ENCODE results near the gene RHOH.

Gene RHOH

DNA sequence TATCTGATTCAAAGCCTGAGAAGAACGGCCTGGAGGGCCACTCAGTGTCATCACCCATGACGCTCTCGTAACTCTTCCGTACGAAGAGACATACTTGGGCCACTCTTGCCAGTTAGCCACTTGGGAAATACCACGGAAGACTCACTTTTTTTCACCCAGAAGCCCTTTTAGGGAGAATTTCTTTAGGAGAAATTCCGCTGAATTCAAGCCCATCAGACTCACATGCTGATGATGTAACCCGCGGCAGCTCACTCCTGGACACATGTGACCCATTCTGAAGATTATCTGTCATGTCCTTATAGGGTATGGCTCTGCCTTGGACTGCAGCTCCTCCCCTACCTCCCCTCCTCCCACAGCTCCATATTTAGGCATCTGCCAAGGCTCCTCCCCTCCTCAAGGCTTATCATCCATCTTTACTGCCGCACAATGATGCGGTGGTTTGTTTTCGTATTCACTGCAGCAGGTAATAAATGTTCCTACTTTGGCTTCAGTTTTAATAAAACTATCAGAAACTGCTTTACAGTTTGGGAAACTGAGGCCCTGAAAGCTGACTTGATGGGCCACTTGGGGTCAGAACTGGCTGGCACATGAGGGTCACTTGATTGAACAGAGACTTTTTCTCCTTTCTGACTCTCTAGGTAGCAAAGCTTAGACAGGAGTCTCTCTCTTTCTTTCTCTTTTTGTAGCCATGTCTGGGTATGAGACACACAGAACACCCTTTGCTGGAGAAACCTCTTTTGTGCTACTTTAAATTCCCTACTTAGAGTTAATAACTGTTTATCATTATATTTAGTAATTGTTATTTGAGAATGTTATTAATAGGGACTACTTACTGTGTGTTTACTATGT is 42.1 kb downstream of the RHOH start:
- peak; percentile 91 for DNase-seq

GRCh38 chr4:40240040-40240653 is 43.3 kb downstream of the RHOH start:
- no peak for DNase-seq

GRCh38 chr4:40241026-40241425 is 44.2 kb downstream of the RHOH start:
- no peak for DNase-seq

GRCh38 chr4:40241941-40242340 is 45.1 kb downstream of the RHOH start:
- DNase-seq = no peak

DNA sequence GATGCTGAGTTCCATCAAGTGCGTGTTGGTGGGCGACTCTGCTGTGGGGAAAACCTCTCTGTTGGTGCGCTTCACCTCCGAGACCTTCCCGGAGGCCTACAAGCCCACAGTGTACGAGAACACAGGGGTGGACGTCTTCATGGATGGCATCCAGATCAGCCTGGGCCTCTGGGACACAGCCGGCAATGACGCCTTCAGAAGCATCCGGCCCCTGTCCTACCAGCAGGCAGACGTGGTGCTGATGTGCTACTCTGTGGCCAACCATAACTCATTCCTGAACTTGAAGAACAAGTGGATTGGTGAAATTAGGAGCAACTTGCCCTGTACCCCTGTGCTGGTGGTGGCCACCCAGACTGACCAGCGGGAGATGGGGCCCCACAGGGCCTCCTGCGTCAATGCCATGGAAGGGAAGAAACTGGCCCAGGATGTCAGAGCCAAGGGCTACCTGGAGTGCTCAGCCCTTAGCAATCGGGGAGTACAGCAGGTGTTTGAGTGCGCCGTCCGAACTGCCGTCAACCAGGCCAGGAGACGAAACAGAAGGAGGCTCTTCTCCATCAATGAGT is 46.6 kb downstream of the RHOH start:
- no peak for DNase-seq

- DNase-seq = no peak
Measured at GRCh38 chr4:40244606-40245005, 47.8 kb downstream of the RHOH start.

GRCh38 chr4:40245550-40245949 is 48.7 kb downstream of the RHOH start:
- DNase-seq = no peak

DNA sequence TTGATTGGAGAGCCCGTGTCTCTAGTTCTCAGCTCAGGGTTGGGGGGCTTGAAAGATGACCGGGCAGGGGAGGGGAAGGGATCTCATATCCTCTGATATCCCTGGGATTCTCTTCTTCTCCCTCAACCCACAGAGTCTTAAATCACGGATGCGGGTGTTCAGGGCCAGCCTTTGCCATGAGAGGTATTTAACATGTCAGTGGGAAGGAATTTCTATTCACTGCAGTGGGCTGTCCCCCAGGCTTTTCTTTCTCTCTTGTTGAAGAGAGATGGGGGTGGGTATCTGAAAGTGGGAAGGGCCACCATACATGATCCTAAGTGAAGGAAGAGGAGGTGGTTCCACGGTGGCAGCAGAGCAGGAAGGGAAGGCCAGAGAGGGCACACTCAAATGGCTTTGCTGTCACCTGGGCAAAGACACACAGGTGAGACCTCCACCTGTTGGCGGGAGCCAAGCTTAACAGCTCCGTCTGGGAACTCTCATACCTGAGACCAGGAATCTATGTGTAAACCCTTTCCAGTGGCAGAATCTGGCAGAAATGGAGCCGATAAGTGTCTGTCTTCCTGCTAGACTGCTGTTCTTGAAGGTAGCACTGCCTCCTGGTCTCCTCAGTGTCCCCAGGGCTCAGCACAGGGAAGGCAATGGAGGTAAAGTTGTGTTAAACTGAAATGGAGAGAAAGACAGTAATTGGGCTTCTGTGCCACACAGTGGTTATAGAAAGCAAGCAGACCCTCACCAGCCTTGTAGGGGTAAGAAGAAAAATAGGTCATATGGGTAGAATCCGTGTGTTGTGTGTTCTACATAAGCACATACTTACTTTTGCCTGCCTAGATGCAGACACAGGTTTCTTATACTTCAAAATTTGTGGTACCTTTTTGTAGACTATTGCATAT is 49.4 kb downstream of the RHOH start:
- no peak for DNase-seq

DNA sequence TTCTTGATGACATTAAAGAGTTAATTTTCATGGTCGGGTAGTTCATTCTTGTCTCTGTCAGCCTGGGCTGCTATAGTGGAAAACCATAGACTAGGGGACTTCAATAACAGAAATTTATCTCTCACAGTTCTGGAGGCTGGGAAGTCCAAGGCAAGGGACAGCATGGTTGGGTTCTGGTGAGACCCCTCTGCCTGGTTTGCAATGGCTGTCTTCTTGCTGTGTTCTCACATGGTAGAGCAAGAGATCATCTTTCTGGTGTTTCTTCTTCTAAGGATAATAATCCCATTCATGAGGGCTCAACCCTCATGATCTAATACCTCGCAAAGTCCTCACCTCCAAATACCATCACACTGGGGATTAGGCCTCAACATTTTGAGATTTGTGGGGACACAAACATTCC is 50.1 kb downstream of the RHOH start:
- DNase-seq = no peak

- peak; percentile 64 for DNase-seq
Measured at GRCh38 chr4:40247350-40247749, 50.5 kb downstream of the RHOH start.

GRCh38 chr4:40251366-40251765 is 54.5 kb downstream of the RHOH start:
- peak; percentile 88 for DNase-seq

DNA sequence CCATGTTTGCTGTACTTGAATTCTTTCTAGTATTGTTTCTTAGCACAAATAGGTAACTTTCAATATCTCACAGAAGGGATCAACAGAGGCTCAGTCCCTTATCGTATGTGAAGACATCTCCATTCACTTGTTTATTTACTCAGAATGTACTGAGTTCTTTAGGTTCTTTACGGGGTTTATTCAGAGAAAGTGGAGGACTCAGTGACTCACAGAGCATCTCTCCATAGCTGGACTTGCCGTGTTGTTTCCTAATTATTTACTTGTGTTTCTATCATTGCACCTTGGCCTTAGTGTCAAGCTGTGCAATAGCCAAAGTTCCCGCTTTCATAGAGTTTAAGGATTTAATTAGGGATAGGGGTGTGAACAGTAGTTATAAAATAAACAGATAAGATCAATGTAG is 57.1 kb downstream of the RHOH start:
- no peak for DNase-seq

- peak; percentile 70 for DNase-seq
Measured at GRCh38 chr4:40254608-40255392, 58.0 kb downstream of the RHOH start.

DNA sequence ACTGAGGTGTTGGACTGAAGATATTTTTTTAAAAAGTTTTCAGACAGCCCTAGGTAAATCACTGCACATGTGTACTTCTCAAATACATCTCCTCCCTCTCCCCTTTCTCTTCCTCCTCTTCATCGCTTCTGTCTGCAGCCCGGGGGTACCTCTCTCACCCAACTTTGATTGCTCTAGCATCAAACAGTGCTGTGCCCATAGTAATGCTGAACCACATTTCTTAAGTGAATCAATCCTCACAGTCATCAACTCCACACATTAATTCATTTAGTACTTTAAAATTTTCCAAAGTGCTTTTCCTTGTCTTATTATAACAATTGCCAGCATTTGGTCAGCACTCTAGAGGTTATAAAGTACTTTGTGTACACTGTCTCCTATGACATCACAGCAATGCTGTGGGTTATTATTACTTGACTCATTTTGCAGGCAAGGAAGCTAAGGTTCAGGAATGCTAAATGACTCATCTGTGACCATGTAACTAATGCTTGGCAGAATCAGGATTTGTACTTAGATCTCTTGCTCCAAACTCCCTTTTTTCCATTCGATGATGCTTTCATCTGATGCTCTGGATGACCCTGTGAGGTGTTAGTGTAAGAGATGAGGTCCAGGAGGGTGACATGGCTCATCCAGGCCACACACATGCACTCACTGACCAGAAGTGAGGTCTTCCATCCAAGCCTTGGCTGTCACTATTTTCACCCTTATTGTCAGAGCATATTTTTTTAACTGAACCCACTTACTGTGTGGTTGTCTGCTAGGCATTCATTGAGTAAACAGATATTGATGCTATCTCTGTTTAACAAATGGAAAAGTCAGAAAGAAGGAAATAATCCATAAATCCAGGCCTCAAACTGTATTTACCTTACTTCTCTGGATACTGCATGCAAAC is 58.8 kb downstream of the RHOH start:
- peak; percentile 65 for DNase-seq

- no peak for DNase-seq
Measured at GRCh38 chr4:40256329-40256728, 59.5 kb downstream of the RHOH start.

- no peak for DNase-seq
Measured at GRCh38 chr4:40256817-40257216, 60.0 kb downstream of the RHOH start.

DNA sequence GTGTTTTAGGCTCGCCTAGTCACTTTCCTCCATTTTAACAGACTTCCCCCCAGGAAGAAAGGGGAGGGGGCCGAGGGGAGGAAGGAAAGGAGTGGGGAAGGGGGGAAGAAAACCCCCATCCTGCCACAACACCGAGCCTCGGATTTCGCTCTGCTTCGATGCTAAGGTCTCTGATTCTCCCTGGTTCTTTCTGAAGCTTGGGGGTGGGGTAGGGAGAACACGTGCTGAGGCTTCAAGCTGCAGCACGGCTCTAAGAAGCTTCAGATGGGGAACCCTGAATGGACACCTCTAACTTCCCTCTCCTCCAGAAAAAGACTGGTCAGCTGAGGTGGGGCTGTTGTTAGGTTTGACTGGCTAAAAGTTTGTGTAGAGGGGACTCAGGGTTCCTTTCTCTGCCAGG is 61.8 kb downstream of the RHOH start:
- DNase-seq = no peak

GRCh38 chr4:40261231-40262076 is 64.6 kb downstream of the RHOH start:
- DNase-seq = no peak

GRCh38 chr4:40262077-40262528 is 65.3 kb downstream of the RHOH start:
- no peak for DNase-seq

GRCh38 chr4:40262861-40263260 is 66.0 kb downstream of the RHOH start:
- no peak for DNase-seq
